SK-N-SH (cell line): Measurements from ENCODE around the gene PEMT.

Source experiments
- CTCF ChIP-seq: fragments of 200-600 bp; sonication (generic); IDR thresholded peaks from 2 replicates; pipeline ENCODE4 v1.6.1; 2017; ENCODE audit warnings: antibody characterized with exemption, mild to moderate bottlenecking, moderate library complexity
- EP300 ChIP-seq, 2 experiments: IDR thresholded peaks; 2 replicates each; pipeline versions ENCODE4 v1.4.0 to v1.6.1; 2012; ENCODE audit warnings: borderline replicate concordance in 1 of 2, low read depth in 1 of 2, low read length in 1 of 2
- GATA2 ChIP-seq: sonication (generic); formaldehyde crosslinking; IDR thresholded peaks from 2 replicates; pipeline ENCODE4 v1.5.0; 2020; ENCODE audit warnings: mild to moderate bottlenecking, missing genetic modification reagents
- JUND ChIP-seq: IDR thresholded peaks from 2 replicates; pipeline ENCODE4 v1.4.0; 2012
- MAX ChIP-seq: IDR thresholded peaks from 2 replicates; pipeline ENCODE4 v1.4.0; 2012; ENCODE audit warnings: low read depth
- POLR2AphosphoS5 ChIP-seq: IDR thresholded peaks from 2 replicates; pipeline ENCODE4 v1.6.1; 2012; ENCODE audit warnings: low read depth, low read length
- RAD21 ChIP-seq: IDR thresholded peaks from 2 replicates; pipeline ENCODE4 v1.6.1; 2012; ENCODE audit warnings: mild to moderate bottlenecking, low read length
- REST ChIP-seq: IDR thresholded peaks from 2 replicates; pipeline ENCODE4 v1.6.1; 2012; ENCODE audit warnings: mild to moderate bottlenecking, low read depth, low read length, moderate library complexity
- RXRA ChIP-seq: IDR thresholded peaks from 2 replicates; pipeline ENCODE4 v1.4.0; 2012; ENCODE audit warnings: low read depth, mild to moderate bottlenecking, borderline replicate concordance
- TEAD4 ChIP-seq: IDR thresholded peaks from 2 replicates; pipeline ENCODE4 v1.4.0; 2012; ENCODE audit warnings: mild to moderate bottlenecking, borderline replicate concordance; ENCODE audit not compliant: insufficient read depth
- USF2 ChIP-seq: fragments of 150-350 bp; IDR thresholded peaks from 2 replicates; pipeline ENCODE4 v1.6.1; 2017; ENCODE audit warnings: antibody characterized with exemption, low read length, low read depth, borderline replicate concordance
- ZBTB33 ChIP-seq: IDR thresholded peaks from 2 replicates; pipeline ENCODE4 v1.4.0; 2012; ENCODE audit warnings: low read depth, borderline replicate concordance

GRCh38 chr17:17623904-17624303, 32.4 kb upstream of the PEMT start:
- no peak for TF ChIP-seq POLR2AphosphoS5
- TF ChIP-seq RXRA = no peak
- no peak for TF ChIP-seq USF2
- no peak for TF ChIP-seq MAX
- no peak for TF ChIP-seq TEAD4
- no peak for TF ChIP-seq CTCF
- TF ChIP-seq GATA2 (CRISPR knock-in tag) = no peak
- TF ChIP-seq EP300 (IDR thresholded peaks at IDR 0.05; ENCODE audit: borderline replicate concordance in 1 of 2, low read depth in 1 of 2, low read length in 1 of 2) = no peak
- TF ChIP-seq JUND = no peak
- TF ChIP-seq RAD21 = no peak
- no peak for TF ChIP-seq ZBTB33
- TF ChIP-seq REST = no peak
